ENCODE data around the gene C2CD2. TPM values are rescaled to one million over a fixed set of nuclear protein-coding genes. Genes with fewer than 3 reads are reported as not detected.

C2CD2 gene
- total RNA-seq, 1 experiment from 2014 or later = 9.8 TPM

Other genes with a start within 250 kb of the C2CD2 start
- 10.5 and 11.7 TPM in 2 replicates for gene RIPK4, start 187.0 kb downstream of the C2CD2 start, total RNA-seq (2014; rRNA removed; shearing (Covaris generic))
- 6.7 and 8.4 TPM in 2 replicates for gene PRDM15, start 74.7 kb downstream of the C2CD2 start, total RNA-seq (2014; rRNA removed; shearing (Covaris generic))
- 10.2 and 12.1 TPM in 2 replicates for gene ZBTB21, start 56.3 kb upstream of the C2CD2 start, total RNA-seq (2014; rRNA removed; shearing (Covaris generic))
- 0.73 TPM in 1 of 2 replicates, not detected in the other for gene UMODL1, start 117.3 kb upstream of the C2CD2 start, total RNA-seq (2014; rRNA removed; shearing (Covaris generic))